DOHH2 (cell line): ENCODE data around the gene MTCL1.

Experiments used
- H3F3A ChIP-seq: fragments of 200-600 bp; sonication (generic), shearing (Covaris generic); 2 replicates; pipeline ENCODE4 v1.6.0; 2016; ENCODE audit warnings: antibody characterized with exemption, mild to moderate bottlenecking; ENCODE audit not compliant: control insufficient read depth, insufficient read depth
- H3K27ac ChIP-seq: fragments of 200-600 bp; sonication (generic); 2 replicates; pipeline ENCODE4 v1.5.1; 2014; ENCODE audit warnings: low read depth, mild to moderate bottlenecking, low read length, moderate library complexity
- H3K27me3 ChIP-seq: fragments of 200-600 bp; sonication (generic); 2 replicates; pipeline ENCODE4 v1.6.1; 2014; ENCODE audit warnings: mild to moderate bottlenecking, low read length, mixed read lengths; ENCODE audit not compliant: control insufficient read depth
- H3K36me3 ChIP-seq: fragments of 200-600 bp; sonication (generic); 2 replicates; pipeline ENCODE4 v1.6.1; 2014; ENCODE audit warnings: mild to moderate bottlenecking, low read length, moderate library complexity, mixed read lengths; ENCODE audit not compliant: control insufficient read depth
- H3K4me1 ChIP-seq: fragments of 200-600 bp; sonication (generic); 2 replicates; pipeline ENCODE4 v1.6.1; 2014; ENCODE audit warnings: mild to moderate bottlenecking, low read length, mixed read lengths; ENCODE audit not compliant: control insufficient read depth
- H3K4me2 ChIP-seq: fragments of 200-600 bp; sonication (generic); 2 replicates; pipeline ENCODE4 v1.6.0; 2014; ENCODE audit warnings: mild to moderate bottlenecking, low read length, moderate library complexity
- H3K4me3 ChIP-seq: fragments of 200-600 bp; sonication (generic); 2 replicates; pipeline ENCODE4 v1.5.1; 2014; ENCODE audit warnings: mild to moderate bottlenecking, low read length, mixed read lengths
- H3K79me2 ChIP-seq: fragments of 200-600 bp; sonication (generic); 2 replicates; pipeline ENCODE4 v1.6.1; 2014; ENCODE audit warnings: mild to moderate bottlenecking, low read length, mixed read lengths; ENCODE audit not compliant: control insufficient read depth
- H3K9me2 ChIP-seq: fragments of 200-600 bp; sonication (generic); replicated peaks from 2 replicates; pipeline ENCODE4 v1.6.1; 2014; ENCODE audit warnings: mild to moderate bottlenecking, low read length, mixed read lengths; ENCODE audit not compliant: control insufficient read depth
- H3K9me3 ChIP-seq: fragments of 200-600 bp; sonication (generic); 2 replicates; pipeline ENCODE4 v1.6.1; 2014; ENCODE audit warnings: antibody characterized with exemption, low read length, mixed read lengths; ENCODE audit not compliant: control insufficient read depth, insufficient read depth
- H4K20me1 ChIP-seq: fragments of 200-600 bp; sonication (generic); 2 replicates; pipeline ENCODE4 v1.6.0; 2014; ENCODE audit warnings: low read depth, mild to moderate bottlenecking, antibody characterized with exemption, low read length, moderate library complexity; ENCODE audit not compliant: control insufficient read depth, insufficient read depth
- EZH2phosphoT487 ChIP-seq: fragments of 200-600 bp; sonication (generic); IDR thresholded peaks from 2 replicates; pipeline ENCODE4 v1.6.1; 2017; ENCODE audit warnings: borderline replicate concordance, mild to moderate bottlenecking, antibody characterized with exemption, low read length, moderate library complexity, mixed read lengths
- TF ChIP-seq, protein P1 (sequence below): fragments of 200-600 bp; sonication (generic); IDR thresholded peaks from one replicate; pipeline ENCODE4 v1.5.1; 2014; ENCODE audit warnings: antibody characterized with exemption, mild to moderate bottlenecking, low read depth, low read length; ENCODE audit not compliant: poor library complexity, severe bottlenecking

Gene MTCL1

DNA sequence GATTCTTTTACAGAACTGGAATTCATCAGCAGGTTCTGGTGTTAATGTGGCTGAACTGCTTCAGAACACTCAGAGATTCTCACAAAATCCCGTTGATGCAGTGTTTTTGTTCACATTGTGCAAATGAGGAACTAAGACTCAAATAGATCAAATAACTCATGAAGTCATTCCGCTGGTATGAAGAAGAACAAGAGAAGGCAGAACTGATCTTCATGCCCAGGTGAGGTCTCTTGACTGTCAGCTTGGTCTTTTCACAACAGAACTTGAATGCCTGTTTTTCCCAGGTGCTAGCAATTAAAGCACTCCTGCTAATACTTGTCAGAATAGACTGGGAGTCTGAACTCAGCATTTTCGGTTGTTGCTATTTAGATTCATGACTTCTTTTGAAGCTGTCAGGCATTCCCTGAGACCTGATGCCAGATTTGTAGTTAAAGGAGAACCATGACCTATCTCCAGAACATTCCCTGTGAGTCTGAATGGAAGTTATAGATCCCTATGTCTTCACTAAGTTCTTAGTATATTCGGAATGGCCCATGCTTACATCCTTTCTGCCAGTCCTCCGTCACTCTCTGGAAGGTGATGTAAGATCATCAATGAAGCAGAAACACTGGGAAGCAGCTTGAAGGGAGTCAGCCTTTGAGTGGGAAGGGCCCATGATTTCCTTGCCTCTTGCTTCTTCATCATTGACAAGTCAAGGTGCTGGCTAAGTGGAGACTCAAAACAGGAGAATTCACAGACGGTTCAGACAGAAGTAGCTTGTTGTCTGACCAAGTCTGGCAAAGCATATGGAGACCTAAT lies 155.7 kb downstream of the MTCL1 start:
- Histone ChIP-seq H3K9me3 (no peaks in the 10 kb centered on the region), H3K27ac (no peak overlapping the region), H3K9me2 (no peaks in the 10 kb centered on the region), H3K4me2 (peak overlapping the region; percentile 7; the same call in 1 of the 2 replicates), H3K27me3 (no peaks in the 10 kb centered on the region), H3K79me2 (no peaks in the 10 kb centered on the region), H3K4me3 (no peak overlapping the region), H3K4me1 (peaks cover 10% of the 10 kb centered on the region), H3K36me3 (no peaks in the 10 kb centered on the region), H4K20me1 (no peaks in the 10 kb centered on the region), H3F3A (no peaks in the 10 kb centered on the region)
- TF ChIP-seq EZH2phosphoT487, result no peak
- TF ChIP-seq, protein P1, sequence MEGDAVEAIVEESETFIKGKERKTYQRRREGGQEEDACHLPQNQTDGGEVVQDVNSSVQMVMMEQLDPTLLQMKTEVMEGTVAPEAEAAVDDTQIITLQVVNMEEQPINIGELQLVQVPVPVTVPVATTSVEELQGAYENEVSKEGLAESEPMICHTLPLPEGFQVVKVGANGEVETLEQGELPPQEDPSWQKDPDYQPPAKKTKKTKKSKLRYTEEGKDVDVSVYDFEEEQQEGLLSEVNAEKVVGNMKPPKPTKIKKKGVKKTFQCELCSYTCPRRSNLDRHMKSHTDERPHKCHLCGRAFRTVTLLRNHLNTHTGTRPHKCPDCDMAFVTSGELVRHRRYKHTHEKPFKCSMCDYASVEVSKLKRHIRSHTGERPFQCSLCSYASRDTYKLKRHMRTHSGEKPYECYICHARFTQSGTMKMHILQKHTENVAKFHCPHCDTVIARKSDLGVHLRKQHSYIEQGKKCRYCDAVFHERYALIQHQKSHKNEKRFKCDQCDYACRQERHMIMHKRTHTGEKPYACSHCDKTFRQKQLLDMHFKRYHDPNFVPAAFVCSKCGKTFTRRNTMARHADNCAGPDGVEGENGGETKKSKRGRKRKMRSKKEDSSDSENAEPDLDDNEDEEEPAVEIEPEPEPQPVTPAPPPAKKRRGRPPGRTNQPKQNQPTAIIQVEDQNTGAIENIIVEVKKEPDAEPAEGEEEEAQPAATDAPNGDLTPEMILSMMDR, result no peak

DNA sequence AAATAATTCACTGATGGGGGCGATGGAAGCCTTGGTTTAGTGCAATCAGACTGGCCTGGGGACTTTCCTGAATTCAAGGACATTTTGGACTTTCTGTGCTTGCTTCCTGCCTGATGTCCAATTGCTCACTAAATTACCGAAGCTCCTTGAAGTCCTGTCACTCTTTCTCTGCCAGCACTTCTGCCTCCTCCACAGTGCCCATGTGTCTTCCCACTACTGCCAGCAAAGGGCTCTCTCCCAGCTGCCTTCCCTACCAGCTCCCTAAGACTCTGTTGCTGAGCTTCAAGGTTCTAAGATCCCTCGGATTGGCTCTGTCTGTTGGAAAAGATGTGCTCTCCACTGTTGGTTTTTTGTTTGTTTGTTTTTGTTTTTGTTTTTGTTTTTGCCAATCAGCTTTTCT lies 158.1 kb downstream of the MTCL1 start:
- H3K79me2 ChIP-seq, result no peaks in the 10 kb centered on the region
- peaks cover 10% of the 10 kb centered on the region for H3K4me1 ChIP-seq
- H3K9me2 ChIP-seq, result no peaks in the 10 kb centered on the region
- no peak overlapping the region for H3K27ac ChIP-seq
- no peak overlapping the region for H3K4me3 ChIP-seq
- H4K20me1 ChIP-seq, result no peaks in the 10 kb centered on the region
- no peak overlapping the region for H3K4me2 ChIP-seq
- H3K9me3 ChIP-seq, result no peaks in the 10 kb centered on the region
- no peak for TF ChIP-seq EZH2phosphoT487
- TF ChIP-seq, protein P1, result no peak
- H3K36me3 ChIP-seq, result no peaks in the 10 kb centered on the region
- H3K27me3 ChIP-seq, result no peaks in the 10 kb centered on the region
- no peaks in the 10 kb centered on the region for H3F3A ChIP-seq

DNA sequence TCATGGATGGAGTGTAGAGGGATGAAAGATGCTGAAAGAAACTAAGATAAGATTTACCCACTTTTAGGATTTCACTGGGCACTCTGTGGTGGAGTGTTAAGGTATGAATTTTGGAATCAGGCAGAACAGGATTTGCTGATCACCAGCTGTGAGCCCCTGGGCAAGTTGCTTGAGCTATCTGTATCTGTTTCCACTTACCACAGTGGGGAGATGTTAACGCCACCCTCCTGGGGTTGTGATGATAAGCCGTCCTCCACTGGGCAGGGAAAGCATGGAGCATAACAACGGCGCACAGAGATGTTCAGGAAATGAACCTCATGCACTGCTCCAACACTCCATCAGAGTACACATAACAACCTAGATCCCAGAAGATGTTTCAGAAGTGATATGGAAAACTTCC lies 160.6 kb downstream of the MTCL1 start:
- H4K20me1 ChIP-seq, result no peaks in the 10 kb centered on the region

More for the DNA sequence above, 160.6 kb downstream of the MTCL1 start:
- H3K4me2 ChIP-seq, result no peak overlapping the region
- H3F3A ChIP-seq, result no peaks in the 10 kb centered on the region
- H3K27ac ChIP-seq, result no peak overlapping the region
- H3K9me2 ChIP-seq, result no peaks in the 10 kb centered on the region; the same call in 1 of the 2 replicates
- H3K27me3 ChIP-seq, result no peaks in the 10 kb centered on the region
- H3K79me2 ChIP-seq, result no peaks in the 10 kb centered on the region
- H3K9me3 ChIP-seq, result no peaks in the 10 kb centered on the region
- peaks cover 4% of the 10 kb centered on the region for H3K4me1 ChIP-seq
- TF ChIP-seq, protein P1, result no peak
- no peak for TF ChIP-seq EZH2phosphoT487
- no peak overlapping the region for H3K4me3 ChIP-seq
- H3K36me3 ChIP-seq, result no peaks in the 10 kb centered on the region
